ENCODE results near the gene TANC2. TPM values are rescaled to one million over a fixed set of nuclear protein-coding genes. Genes with fewer than 3 reads are reported as not detected.

The TANC2 gene
- total RNA-seq, 1 donor from 2014 or later: 16.4 TPM

- DNase-seq (ENCODE audit: low read depth, low spot score): no peak
Observed at GRCh38 chr17:63001689-63002394, 35.8 kb downstream of the TANC2 start.

GRCh38 chr17:63002625-63003024 lies 36.6 kb downstream of the TANC2 start:
- no peak for DNase-seq (ENCODE audit: low read depth, low spot score)

- DNase-seq (ENCODE audit: low read depth, low spot score): no peak
Observed at GRCh38 chr17:63015824-63016223, 49.8 kb downstream of the TANC2 start.

Other genes starting within 250 kb of the TANC2 start
- not detected in 2 replicates for gene MARCHF10, start 157.9 kb upstream of the TANC2 start, total RNA-seq